PFSK-1 (cell line): ENCODE results near the gene ZDHHC20.

Experiments used
- FOXP2 ChIP-seq: optimal IDR thresholded peaks from 2 replicates; pipeline ENCODE3; 2011; ENCODE audit warnings: borderline replicate concordance, control low read depth, inconsistent platforms; ENCODE audit not compliant: insufficient read depth; ENCODE audit errors: extremely low read length, extremely low read depth
- POLR2AphosphoS5 ChIP-seq: IDR thresholded peaks from 2 replicates; pipeline ENCODE4 v1.6.1; 2012; ENCODE audit warnings: low read depth, mild to moderate bottlenecking, control low read depth, low read length, moderate library complexity
- SIN3A ChIP-seq: IDR thresholded peaks from 2 replicates; pipeline ENCODE4 v1.6.1; 2012; ENCODE audit warnings: mild to moderate bottlenecking, low read length, moderate library complexity, borderline replicate concordance; ENCODE audit not compliant: insufficient read depth
- TAF1 ChIP-seq: IDR thresholded peaks from 2 replicates; pipeline ENCODE4 v1.6.1; 2012; ENCODE audit warnings: low read length, control low read depth, borderline replicate concordance; ENCODE audit not compliant: insufficient read depth
- TF ChIP-seq, protein P1 (sequence below), 2 experiments: IDR thresholded peaks; 2 replicates each; pipeline versions ENCODE4 v1.6.1 to v1.8.0; 2011 to 2012; ENCODE audit warnings: low read depth in 2 of 2, low read length in 2 of 2, control low read depth in 1 of 2, inconsistent platforms in 1 of 2, mild to moderate bottlenecking in 1 of 2, moderate library complexity in 1 of 2; ENCODE audit not compliant: insufficient read depth in 1 of 2

ZDHHC20 gene

DNA sequence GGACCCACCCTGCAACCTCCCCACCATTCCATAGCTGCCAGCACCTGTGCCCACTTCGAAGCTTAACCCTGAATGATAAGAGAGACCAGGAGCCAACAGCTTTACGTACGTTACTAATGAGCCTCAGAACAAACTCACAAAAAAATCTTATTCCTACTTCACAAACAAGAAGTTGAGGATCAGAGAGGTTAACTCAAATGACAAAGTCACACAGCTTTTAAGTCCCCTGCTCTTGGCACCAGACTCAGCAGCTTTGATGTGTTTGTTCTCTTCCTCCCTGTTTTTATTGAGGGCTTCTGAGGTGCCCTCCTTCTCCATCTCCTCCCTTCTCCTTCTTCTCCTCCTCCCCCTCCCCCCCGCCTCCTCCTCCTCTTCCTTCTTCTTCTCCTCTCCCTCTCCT lies 115.4 kb downstream of the ZDHHC20 start:
- TF ChIP-seq TAF1, result no peak
- TF ChIP-seq POLR2AphosphoS5, result no peak
- TF ChIP-seq FOXP2, result no peak
- TF ChIP-seq, protein P1, sequence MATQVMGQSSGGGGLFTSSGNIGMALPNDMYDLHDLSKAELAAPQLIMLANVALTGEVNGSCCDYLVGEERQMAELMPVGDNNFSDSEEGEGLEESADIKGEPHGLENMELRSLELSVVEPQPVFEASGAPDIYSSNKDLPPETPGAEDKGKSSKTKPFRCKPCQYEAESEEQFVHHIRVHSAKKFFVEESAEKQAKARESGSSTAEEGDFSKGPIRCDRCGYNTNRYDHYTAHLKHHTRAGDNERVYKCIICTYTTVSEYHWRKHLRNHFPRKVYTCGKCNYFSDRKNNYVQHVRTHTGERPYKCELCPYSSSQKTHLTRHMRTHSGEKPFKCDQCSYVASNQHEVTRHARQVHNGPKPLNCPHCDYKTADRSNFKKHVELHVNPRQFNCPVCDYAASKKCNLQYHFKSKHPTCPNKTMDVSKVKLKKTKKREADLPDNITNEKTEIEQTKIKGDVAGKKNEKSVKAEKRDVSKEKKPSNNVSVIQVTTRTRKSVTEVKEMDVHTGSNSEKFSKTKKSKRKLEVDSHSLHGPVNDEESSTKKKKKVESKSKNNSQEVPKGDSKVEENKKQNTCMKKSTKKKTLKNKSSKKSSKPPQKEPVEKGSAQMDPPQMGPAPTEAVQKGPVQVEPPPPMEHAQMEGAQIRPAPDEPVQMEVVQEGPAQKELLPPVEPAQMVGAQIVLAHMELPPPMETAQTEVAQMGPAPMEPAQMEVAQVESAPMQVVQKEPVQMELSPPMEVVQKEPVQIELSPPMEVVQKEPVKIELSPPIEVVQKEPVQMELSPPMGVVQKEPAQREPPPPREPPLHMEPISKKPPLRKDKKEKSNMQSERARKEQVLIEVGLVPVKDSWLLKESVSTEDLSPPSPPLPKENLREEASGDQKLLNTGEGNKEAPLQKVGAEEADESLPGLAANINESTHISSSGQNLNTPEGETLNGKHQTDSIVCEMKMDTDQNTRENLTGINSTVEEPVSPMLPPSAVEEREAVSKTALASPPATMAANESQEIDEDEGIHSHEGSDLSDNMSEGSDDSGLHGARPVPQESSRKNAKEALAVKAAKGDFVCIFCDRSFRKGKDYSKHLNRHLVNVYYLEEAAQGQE (IDR thresholded peaks at IDR 0.05; ENCODE audit: insufficient read depth in 1 of 2, low read depth in 2 of 2, low read length in 2 of 2), result no peak
- TF ChIP-seq SIN3A, result no peak

DNA sequence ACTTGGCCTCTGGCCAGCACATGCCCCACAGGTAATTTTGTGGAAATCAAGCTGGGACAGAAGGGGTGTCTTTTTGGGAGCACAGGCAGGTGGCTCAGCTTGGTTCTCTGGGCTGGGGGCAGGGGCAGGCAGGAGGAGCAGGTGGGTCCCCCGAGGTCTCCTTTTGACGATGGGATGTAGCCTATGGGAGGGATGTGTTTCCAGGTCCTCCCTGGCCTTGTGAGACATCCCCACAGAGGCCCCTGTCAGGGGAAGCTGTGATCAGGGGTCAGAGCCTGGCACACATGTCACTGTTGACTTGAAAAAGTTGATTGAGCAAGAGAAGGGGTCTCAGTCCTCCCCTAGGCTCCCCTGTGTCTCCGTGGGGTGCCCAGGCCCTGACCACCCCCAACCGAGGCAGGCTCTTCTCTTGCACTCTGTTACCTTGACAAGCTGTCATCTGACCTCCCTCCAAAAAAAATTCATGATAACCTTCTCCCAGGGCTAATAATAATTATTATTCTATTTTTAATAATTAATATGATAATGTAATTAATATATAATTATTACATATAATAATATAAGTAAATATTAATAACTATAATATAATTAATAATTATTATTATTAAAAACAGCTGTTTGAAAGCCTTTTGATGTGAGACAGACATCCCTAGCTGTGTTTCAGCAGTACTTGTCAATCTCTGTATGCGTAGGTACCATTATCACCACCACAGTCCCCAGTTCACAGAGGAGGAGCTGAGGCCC lies 116.2 kb downstream of the ZDHHC20 start:
- no peak for TF ChIP-seq POLR2AphosphoS5
- TF ChIP-seq, protein P1 (IDR thresholded peaks at IDR 0.05; ENCODE audit: insufficient read depth in 1 of 2, low read depth in 2 of 2, low read length in 2 of 2), result no peak
- no peak for TF ChIP-seq TAF1
- TF ChIP-seq SIN3A, result no peak
- no peak for TF ChIP-seq FOXP2

DNA sequence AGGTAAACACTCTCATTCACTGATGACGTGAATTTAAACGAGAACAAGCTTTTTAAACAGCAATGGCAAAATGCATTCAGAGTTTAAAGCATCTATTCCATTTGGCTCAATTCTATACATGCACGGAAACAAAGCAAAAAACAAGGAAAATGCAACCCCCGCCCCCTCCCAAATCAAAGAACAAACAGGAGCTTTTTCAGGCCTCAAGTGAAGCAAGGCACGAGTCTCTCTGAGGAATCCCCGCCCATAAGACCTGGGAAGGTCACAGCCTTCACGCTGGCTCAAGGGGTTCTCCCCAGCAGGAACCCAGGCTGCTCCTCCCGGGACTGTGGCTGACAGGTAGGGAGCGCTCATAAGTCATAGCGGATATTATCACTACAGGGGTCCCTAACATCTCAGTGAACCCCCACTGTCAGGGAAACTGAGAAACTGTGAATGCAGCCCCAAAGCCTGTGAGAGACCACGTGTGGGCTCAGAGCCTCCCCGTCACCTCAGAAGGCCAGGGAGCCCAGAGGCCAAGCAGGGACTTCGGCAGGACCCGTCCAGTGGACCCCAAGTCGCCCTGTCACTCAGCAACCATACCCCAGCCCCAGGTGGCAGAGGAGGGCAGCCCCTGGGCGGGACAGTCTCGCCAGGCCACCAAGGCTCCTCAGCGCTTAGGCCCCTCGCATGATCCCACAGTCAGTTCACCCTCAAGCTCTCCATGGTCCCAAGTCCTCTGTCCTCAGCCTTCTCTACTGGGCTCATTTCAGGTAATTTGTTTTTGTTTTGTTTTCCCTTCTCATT lies 117.3 kb downstream of the ZDHHC20 start:
- TF ChIP-seq TAF1 (no peak), POLR2AphosphoS5 (no peak), FOXP2 (no peak), SIN3A (no peak)
- TF ChIP-seq, protein P1 (IDR thresholded peaks at IDR 0.05; ENCODE audit: insufficient read depth in 1 of 2, low read depth in 2 of 2, low read length in 2 of 2), result no peak

DNA sequence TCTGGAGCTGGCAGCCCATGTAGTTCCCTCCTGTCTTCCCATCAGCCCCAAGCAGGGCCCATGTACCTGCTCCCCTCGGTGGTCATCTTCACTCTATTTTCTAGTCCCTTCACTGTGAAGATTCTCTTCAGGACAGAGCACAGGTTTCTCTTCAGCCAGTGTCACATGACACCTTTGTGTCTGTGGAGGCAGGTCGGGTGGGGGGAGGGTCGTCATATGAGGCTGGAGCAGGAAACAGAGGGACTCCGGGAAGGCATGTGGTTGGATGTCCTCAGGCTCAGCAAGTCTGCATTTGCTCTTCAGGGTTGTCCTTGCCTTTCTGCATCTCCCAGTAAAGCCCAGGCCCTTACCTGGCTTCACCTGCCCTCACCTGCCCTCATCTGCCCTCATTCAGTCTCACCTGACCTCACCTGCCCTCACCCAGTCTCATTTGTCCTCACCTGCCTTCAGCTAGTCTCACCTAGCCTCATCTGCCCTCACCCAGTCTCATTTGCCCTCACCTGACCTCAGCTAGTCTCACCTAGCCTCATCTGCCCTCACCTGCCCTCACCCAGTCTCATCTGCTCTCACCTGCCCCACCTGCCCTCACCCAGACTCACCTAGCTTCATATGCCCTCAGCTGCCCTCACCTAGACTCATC lies 120.3 kb downstream of the ZDHHC20 start:
- TF ChIP-seq TAF1 (no peak), POLR2AphosphoS5 (no peak), FOXP2 (no peak), SIN3A (no peak)
- TF ChIP-seq, protein P1 (IDR thresholded peaks at IDR 0.05; ENCODE audit: insufficient read depth in 1 of 2, low read depth in 2 of 2, low read length in 2 of 2), result no peak
